Measurements from ENCODE around the gene TMEM39A.

TMEM39A gene

DNA sequence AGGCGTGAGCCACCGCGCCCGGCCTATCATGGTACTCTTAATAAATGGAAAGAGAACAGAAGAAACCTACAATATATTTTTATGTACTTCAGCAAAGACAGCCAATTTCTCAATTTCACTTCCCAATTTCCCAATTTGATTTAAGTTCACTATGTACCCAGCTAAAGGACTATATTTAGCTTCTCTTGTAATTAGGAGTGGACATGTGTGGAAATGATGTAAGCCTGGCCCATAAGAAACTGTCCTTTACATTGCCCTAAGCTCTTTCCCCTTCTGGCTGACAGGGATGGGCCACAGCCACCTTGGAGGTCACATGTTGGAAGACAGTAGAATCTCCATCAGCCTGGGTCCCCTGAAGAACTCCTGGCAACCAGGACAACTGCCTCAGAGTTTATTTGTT, 6.2 kb downstream of the TMEM39A start:
- no peak overlapping the region for H3K27ac ChIP-seq

GRCh38 chr3:119456469-119456868, 6.9 kb downstream of the TMEM39A start:
- no peak for DNase-seq (ENCODE audit: low read depth, low spot score)
- H3K27ac ChIP-seq = no peak overlapping the region

More for the DNA sequence above, 6.2 kb downstream of the TMEM39A start:
- DNase-seq (ENCODE audit: low read depth, low spot score) = no peak

DNA sequence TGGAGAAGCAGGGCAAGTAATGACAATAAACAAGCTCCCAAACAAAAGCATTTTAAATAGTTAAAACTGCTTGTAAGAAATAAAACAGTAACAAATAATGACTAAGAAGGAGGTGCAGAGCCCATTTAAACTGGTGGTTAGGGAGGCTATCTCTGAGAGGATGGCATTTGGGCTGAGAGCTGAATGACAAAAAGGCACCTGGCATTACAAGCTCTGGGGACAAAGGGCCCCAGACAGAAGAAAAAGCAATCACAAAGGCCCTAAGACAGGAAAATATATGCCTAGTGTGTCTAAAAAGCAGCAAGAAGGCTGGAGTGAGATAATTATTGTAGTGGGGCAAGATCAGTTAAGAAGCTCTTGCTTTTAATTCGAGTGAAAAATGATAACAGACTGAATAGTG, 9.6 kb downstream of the TMEM39A start:
- DNase-seq (ENCODE audit: low read depth, low spot score) = no peak
- H3K27ac ChIP-seq = no peak overlapping the region

GRCh38 chr3:119444590-119444989, 18.8 kb downstream of the TMEM39A start:
- no peak overlapping the region for H3K27ac ChIP-seq
- no peak for DNase-seq (ENCODE audit: low read depth, low spot score)

DNA sequence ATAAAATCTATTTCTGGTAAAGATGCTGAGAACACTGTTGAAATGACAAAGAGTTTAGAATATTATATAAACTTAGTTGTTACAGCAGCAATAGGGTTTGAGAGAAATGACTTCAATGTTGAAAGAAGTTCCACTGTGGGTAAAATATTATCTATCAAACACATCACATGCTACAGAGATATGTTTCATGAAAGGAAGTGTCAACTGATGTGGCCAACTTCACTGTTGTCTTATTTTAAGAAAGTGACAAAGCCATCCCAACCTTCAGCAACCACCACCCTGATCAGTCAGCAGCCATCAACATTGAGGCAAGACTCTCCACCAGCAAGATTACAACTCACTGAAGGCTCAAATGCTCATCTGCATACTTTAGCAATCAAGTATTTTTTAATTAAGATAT, 20.2 kb downstream of the TMEM39A start:
- no peak for DNase-seq (ENCODE audit: low read depth, low spot score)
- no peak overlapping the region for H3K27ac ChIP-seq

GRCh38 chr3:119437691-119438258, 25.6 kb downstream of the TMEM39A start:
- no peak overlapping the region for H3K27ac ChIP-seq
- DNase-seq (ENCODE audit: low read depth, low spot score) = no peak

DNA sequence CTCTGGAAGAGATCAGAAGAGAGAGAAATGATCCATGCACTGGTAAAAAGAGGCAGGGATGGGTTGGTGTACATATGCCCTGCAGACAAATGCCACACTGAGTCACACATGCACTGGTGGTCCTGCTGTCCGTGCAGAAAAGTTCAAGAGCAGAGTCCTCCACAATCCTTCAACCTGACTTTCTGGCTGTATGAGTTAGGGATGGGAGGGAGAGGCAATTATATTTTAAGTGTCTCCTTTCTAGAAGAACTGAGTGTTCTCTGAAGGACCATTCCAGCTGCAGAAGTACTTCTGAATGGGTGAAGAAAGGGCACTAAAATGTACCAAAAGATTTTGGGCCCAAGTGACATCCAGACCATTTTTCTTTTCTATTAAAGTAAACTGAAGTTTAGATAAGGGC, 26.4 kb downstream of the TMEM39A start:
- DNase-seq (ENCODE audit: low read depth, low spot score) = no peak
- H3K27ac ChIP-seq = no peak overlapping the region

GRCh38 chr3:119434703-119435102, 28.7 kb downstream of the TMEM39A start:
- H3K27ac ChIP-seq = no peak overlapping the region
- DNase-seq (ENCODE audit: low read depth, low spot score) = no peak

GRCh38 chr3:119433613-119434325, 29.6 kb downstream of the TMEM39A start:
- no peak for DNase-seq (ENCODE audit: low read depth, low spot score)

DNA sequence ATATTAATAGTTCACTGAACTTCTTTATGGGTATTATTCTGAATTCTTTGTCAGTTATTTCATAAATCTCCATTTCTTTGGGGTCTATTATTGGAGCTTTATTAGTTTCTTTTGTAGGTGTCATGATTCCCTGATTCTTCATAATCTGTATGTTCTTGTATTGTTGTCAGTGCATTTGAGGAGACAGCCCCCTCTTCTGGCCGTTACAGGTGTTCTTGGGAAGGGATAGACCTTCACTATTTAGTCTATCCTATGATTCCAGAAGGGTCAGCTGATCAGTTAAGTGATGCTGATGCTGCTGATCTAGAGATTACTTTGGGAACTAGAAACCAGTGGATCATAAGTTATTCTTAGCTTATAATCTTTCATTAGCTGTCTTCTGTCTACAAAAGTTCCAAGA, 34.9 kb downstream of the TMEM39A start:
- no peak for DNase-seq (ENCODE audit: low read depth, low spot score)
- H3K27ac ChIP-seq = no peak overlapping the region

More at GRCh38 chr3:119433613-119434325, 29.6 kb downstream of the TMEM39A start:
- H3K27ac ChIP-seq = no peak overlapping the region

DNA sequence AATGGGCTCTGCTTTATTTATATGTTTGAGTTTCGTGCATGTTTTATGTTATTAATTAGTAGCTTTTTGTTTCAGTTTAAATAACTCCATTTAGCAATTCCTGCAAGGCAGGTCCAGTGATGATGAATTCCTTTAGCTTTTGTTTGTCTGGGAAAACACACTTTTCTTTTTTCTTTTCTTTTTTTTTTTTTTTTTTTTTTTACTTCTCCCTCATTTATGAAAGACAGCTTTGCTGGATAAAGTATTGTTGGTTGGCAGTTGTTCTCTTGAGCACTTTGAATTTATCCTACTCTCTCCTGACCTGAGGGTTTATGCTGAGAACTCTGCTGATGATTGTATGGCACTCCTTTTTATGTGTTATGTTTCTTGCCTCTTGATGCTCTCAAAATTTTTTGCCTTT, 35.7 kb downstream of the TMEM39A start:
- no peak overlapping the region for H3K27ac ChIP-seq
- DNase-seq (ENCODE audit: low read depth, low spot score) = no peak

GRCh38 chr3:119420196-119420595, 43.2 kb downstream of the TMEM39A start:
- DNase-seq (ENCODE audit: low read depth, low spot score) = no peak
- no peak overlapping the region for H3K27ac ChIP-seq

- H3K27ac ChIP-seq = no peak overlapping the region
- DNase-seq (ENCODE audit: low read depth, low spot score) = no peak
Observed at GRCh38 chr3:119418641-119419040, 44.8 kb downstream of the TMEM39A start.

- no peak for DNase-seq (ENCODE audit: low read depth, low spot score)
- H3K27ac ChIP-seq = no peak overlapping the region
Observed at GRCh38 chr3:119417771-119418512, 45.5 kb downstream of the TMEM39A start.

DNA sequence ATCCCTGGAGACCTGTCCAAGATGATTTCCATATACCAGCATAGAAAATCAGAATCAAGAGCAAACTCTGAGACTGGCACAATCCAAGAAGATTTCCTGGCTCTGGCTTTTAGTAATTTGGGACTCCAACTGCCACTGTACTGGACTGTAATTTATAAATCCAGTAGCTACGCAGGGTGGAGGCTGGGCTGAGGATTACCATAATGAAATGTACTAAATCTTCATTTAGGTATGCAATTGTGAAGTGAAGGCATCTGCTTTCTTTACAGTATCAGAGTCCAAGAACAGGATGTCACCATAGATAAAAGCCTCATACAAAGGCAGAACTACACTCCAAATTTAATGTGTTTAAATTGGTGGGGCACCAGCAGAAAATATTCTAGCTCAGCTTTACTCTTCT, 46.5 kb downstream of the TMEM39A start:
- DNase-seq (ENCODE audit: low read depth, low spot score) = no peak
- no peak overlapping the region for H3K27ac ChIP-seq

- no peak for DNase-seq (ENCODE audit: low read depth, low spot score)
Observed at GRCh38 chr3:119413603-119414280, 49.7 kb downstream of the TMEM39A start.

GRCh38 chr3:119409844-119410243, 53.6 kb downstream of the TMEM39A start:
- no peak for DNase-seq (ENCODE audit: low read depth, low spot score)
- H3K27ac ChIP-seq = no peak overlapping the region

More at GRCh38 chr3:119413603-119414280, 49.7 kb downstream of the TMEM39A start:
- no peak overlapping the region for H3K27ac ChIP-seq

DNA sequence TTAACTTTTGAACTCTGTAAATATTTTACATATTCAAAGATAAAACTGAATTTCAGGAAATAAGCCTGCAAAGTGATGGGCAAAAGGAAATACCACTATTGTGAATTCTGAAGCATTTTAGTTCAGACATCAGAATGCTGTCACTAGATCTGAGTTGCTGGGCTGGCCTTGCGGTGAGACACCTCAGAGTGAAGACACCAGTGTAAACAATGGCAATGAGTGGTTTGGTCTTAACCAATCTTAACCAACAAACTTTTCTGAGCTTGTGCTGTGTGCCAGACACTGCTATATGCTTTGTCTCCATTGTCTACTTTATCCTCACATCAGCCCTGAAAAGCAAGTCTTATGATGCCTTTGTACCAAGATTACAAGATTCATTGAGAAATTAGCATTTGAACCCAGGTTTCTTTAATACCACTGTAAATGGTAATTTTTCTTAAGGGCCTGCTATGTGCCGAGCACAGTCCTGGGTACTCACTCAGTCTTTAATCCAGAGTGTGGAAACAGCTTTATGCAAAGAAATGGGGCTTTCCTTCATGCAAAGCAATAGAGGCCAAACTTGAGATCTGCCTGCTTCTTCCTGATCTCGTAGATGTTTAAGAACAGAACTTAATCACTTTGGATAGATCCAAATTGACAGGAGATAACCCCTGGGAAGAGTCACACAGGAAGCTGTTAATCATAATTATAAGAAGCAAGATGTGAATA, 55.0 kb downstream of the TMEM39A start:
- no peak for DNase-seq (ENCODE audit: low read depth, low spot score)
- no peak overlapping the region for H3K27ac ChIP-seq

GRCh38 chr3:119405315-119405714, 58.1 kb downstream of the TMEM39A start:
- H3K27ac ChIP-seq = no peak overlapping the region
- no peak for DNase-seq (ENCODE audit: low read depth, low spot score)

DNA sequence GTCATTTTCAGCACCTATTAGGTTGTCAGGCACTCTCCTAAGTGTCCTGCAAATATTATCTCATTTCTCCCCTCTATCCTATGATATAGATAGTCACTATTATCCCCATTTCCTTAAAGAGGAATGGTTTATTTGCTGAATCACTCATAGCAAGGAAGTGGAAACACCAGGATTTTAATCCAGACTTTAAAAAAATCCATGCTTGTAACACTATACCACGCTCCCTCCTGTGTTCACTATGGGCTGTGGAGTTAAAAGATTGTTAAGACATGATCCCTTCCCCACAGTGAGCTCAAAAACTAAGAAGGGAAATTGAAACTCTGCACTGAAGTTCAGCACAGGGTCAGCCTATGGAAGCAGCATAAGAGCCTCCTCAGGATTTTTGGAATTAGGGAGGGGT, 60.2 kb downstream of the TMEM39A start:
- H3K27ac ChIP-seq = no peak overlapping the region
- no peak for DNase-seq (ENCODE audit: low read depth, low spot score)
